Measurements from ENCODE around the gene DUSP22.

DUSP22 gene

DNA sequence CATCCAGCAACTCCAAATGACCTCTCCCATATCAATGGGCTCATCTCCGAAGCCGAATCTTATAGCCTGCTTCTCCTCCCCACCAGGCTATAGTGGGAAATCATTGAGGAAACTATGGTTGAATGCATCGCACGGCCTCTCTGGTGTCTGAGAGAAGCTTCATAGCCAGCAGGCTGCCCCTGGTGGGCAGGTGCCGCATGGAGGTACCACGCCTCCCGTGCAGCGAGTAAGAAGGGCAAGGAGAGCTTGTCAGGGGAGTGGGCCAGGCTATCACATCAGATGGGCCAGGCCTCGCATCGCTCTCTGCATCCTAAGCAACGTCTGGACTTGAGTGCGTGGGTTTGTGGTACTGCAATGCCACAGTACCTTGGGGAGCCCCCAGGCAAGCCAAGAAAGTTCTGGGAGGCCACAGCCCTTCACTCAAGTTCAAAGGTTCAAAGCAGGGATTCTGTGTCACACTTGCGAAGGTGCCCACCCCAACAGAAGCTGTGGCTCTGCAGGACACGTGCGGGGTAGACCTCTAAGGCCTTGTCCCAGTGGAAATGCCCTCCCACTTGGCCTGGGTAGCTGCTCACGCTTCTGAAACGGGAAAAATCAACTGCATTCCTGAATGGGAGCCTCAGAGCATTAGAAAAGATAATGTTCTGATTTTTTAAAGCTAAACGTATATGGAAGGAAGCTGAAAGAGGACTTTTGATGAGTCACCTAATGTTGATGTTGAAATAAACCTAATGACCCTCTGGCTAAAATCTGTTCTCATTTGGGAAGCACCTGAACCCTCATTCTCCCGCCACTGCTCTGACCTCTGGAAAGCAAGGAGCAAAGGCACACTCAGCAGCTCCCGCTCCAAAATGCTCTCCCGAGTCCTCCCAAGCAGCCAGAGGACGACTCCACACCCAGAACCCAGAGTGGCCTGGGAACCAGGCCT, 90.9 kb downstream of the DUSP22 start:
- Histone ChIP-seq H3K36me3 (ENCODE audit: insufficient read depth, low read length) (no peaks in the 10 kb centered on the region), H3K9ac (ENCODE audit: low read depth, low read length) (no peak overlapping the region), H3K4me1 (ENCODE audit: insufficient read depth, low read length) (no peaks in the 10 kb centered on the region), H3K9me3 (ENCODE audit: control insufficient read depth, insufficient read depth, low read length) (0 out of 2 replicates have a peak, but pooled peaks cover 2% of the 10 kb centered on the region)

- H3K36me3 ChIP-seq (ENCODE audit: insufficient read depth, low read length) = no peaks in the 10 kb centered on the region
- H3K9me3 ChIP-seq (ENCODE audit: control insufficient read depth, insufficient read depth, low read length) = 0 out of 2 replicates have a peak, but pooled peaks cover 2% of the 10 kb centered on the region
- no peak overlapping the region for H3K9ac ChIP-seq (ENCODE audit: low read depth, low read length)
- H3K4me1 ChIP-seq (ENCODE audit: insufficient read depth, low read length) = no peaks in the 10 kb centered on the region
Observed at GRCh38 chr6:383856-384255, 91.6 kb downstream of the DUSP22 start.

DNA sequence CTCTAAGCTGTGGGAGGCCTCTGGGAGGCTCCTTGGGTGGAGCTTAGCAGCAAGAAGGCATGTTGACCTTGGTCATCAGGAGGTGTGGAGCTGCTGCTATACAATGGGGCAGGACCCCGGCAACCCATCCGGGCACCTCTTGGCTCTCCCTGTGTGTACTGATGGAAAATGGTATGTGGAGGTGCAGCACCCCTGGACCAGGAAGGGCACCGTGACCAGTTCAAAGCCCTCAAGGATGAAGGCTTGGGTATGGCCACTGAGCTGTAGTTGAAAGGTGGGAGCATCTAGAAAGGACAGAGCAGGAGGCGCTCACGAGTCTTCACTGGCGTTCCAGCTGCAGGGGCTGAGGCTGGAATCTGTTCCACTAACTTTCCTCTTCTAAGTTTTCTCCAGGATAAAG, 92.6 kb downstream of the DUSP22 start:
- H3K36me3 ChIP-seq (ENCODE audit: insufficient read depth, low read length) = no peaks in the 10 kb centered on the region
- H3K9me3 ChIP-seq (ENCODE audit: control insufficient read depth, insufficient read depth, low read length) = 0 out of 2 replicates have a peak, but pooled peaks cover 2% of the 10 kb centered on the region
- no peak overlapping the region for H3K9ac ChIP-seq (ENCODE audit: low read depth, low read length)
- no peaks in the 10 kb centered on the region for H3K4me1 ChIP-seq (ENCODE audit: insufficient read depth, low read length)

GRCh38 chr6:385614-386013, 93.3 kb downstream of the DUSP22 start:
- Histone ChIP-seq H3K9me3 (ENCODE audit: control insufficient read depth, insufficient read depth, low read length) (0 out of 2 replicates have a peak, but pooled peaks cover under 1% of the 10 kb centered on the region), H3K9ac (ENCODE audit: low read depth, low read length) (no peak overlapping the region), H3K36me3 (ENCODE audit: insufficient read depth, low read length) (no peaks in the 10 kb centered on the region), H3K4me1 (ENCODE audit: insufficient read depth, low read length) (no peaks in the 10 kb centered on the region)

DNA sequence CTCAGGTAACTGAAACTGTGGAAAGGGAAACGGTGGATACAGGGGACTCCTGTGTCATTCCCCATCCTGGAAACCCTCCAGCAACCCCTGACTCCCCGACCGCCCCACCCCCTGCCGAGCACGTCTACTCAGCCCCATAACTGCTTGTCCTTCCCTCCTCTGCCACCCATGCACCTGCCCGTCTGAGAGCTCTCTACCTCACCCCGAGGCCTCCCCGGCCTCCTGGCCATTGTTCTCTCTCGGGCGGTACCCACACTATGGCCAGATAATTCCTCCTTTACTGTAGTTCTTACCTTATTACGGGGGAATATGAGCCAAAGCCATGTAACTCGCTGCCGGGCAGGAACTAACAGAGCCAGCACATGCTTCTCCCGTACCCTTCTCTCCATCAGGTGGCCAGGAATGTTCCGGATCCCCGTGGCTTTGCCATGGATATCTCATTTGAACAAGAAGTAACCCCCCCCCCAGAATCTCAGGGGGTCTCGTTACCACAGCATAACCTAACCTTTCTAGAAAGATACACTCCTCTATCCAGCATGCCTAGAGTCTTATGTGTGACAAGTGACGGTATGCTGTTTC, 94.5 kb downstream of the DUSP22 start:
- no peaks in the 10 kb centered on the region for H3K9me3 ChIP-seq (ENCODE audit: control insufficient read depth, insufficient read depth, low read length)
- no peaks in the 10 kb centered on the region for H3K4me1 ChIP-seq (ENCODE audit: insufficient read depth, low read length)
- H3K9ac ChIP-seq (ENCODE audit: low read depth, low read length) = no peak overlapping the region
- no peaks in the 10 kb centered on the region for H3K36me3 ChIP-seq (ENCODE audit: insufficient read depth, low read length)

DNA sequence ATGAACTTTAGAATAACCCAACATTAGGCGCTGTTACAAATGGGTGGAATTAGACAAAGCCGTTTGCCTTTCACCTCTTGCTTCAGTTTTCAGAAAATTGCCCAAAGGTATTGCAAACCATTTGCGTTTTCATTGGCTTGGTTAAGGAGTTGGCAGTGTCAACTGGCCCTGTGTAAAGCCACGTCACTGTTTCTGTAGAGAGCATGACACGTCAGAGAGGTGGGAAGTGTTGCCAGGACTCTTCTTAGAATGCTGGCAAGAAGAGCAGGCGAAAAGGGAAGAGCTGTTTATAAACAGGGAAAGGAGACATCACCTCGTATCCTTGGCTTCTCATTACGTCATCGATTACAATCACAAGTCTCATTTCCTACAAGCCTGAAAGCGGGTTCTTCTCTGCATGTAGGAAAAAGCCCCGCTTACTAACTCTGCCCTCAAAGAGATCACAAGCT, 95.0 kb downstream of the DUSP22 start:
- Histone ChIP-seq H3K9me3 (ENCODE audit: control insufficient read depth, insufficient read depth, low read length) (no peaks in the 10 kb centered on the region), H3K36me3 (ENCODE audit: insufficient read depth, low read length) (no peaks in the 10 kb centered on the region), H3K9ac (ENCODE audit: low read depth, low read length) (no peak overlapping the region), H3K4me1 (ENCODE audit: insufficient read depth, low read length) (no peaks in the 10 kb centered on the region)

GRCh38 chr6:388202-388903, 96.1 kb downstream of the DUSP22 start:
- Histone ChIP-seq H3K36me3 (ENCODE audit: insufficient read depth, low read length) (no peaks in the 10 kb centered on the region), H3K4me1 (ENCODE audit: insufficient read depth, low read length) (no peaks in the 10 kb centered on the region), H3K9ac (ENCODE audit: low read depth, low read length) (no peak overlapping the region), H3K9me3 (ENCODE audit: control insufficient read depth, insufficient read depth, low read length) (no peaks in the 10 kb centered on the region)

- Histone ChIP-seq H3K9ac (ENCODE audit: low read depth, low read length) (no peak overlapping the region), H3K36me3 (ENCODE audit: insufficient read depth, low read length) (no peaks in the 10 kb centered on the region), H3K4me1 (ENCODE audit: insufficient read depth, low read length) (no peaks in the 10 kb centered on the region), H3K9me3 (ENCODE audit: control insufficient read depth, insufficient read depth, low read length) (no peaks in the 10 kb centered on the region)
Observed at GRCh38 chr6:389143-389542, 96.9 kb downstream of the DUSP22 start.

DNA sequence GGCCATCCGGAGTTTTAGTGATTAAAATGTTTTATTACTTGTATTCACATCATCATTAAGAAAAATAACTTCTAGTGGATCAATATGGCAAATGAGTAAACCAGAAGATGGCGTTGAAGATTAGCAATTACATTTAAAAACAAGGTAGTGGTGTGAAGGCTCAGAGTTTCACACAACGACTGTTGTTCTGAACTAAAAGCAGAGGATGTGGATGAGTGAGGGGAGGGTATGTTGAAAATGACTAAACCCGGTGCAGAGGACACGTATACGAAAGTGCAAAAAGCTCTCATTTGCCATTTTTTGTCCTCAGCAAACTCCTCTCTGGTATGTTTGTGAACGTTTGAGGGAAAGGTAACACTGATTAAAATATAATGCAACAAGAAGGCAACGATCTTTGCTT, 97.3 kb downstream of the DUSP22 start:
- no peak overlapping the region for H3K9ac ChIP-seq (ENCODE audit: low read depth, low read length)
- no peaks in the 10 kb centered on the region for H3K4me1 ChIP-seq (ENCODE audit: insufficient read depth, low read length)
- no peaks in the 10 kb centered on the region for H3K36me3 ChIP-seq (ENCODE audit: insufficient read depth, low read length)
- no peaks in the 10 kb centered on the region for H3K9me3 ChIP-seq (ENCODE audit: control insufficient read depth, insufficient read depth, low read length)

GRCh38 chr6:390914-391558, 98.7 kb downstream of the DUSP22 start:
- H3K9me3 ChIP-seq (ENCODE audit: control insufficient read depth, insufficient read depth, low read length) = no peaks in the 10 kb centered on the region
- no peaks in the 10 kb centered on the region for H3K36me3 ChIP-seq (ENCODE audit: insufficient read depth, low read length)
- no peaks in the 10 kb centered on the region for H3K4me1 ChIP-seq (ENCODE audit: insufficient read depth, low read length)
- H3K9ac ChIP-seq (ENCODE audit: low read depth, low read length) = peak overlapping the region; percentile 49; the same call in 1 of the 2 replicates

DNA sequence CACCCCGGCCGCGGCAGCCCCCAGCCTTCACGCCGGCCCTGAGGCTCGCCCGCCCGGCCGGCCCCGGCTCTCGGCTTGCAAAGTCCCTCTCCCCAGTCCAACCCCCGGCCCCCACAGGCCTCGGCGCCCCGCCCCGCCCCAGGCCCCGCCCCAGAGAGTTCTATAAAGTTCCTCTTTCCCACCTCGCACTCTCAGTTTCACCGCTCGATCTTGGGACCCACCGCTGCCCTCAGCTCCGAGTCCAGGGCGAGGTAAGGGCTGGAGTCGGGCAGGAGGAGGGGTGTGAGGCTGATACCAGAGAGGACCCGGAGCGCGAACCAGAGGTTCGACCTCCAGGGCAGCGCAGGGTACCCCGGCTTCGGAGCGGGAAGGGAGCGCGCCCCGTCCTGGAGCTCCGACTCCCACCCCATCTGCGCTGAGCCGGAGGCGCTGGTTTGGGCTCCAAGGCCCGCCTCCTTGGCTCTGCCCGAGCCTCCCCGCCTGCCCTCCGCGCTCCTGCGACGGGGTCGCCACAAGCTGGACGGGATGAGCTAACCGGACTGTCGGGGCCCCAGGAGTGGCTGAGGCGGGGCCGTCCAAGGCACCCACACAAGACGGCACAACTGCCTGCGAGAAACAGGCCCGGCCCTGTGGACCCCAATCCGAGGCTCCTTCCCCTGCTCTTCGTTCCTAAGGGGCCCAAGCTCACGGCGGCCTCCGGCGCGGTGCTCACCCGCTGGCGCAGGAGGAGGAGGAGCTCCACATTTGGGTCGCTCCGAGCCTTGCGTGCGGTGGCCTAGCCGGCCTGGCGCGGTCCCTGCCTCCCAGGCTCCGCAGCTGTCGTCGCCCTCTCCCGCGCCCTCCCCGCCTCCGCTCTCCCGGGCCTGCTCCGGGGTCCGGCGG, 99.5 kb downstream of the DUSP22 start, which contains the start of gene IRF4:
Gene IRF4, plus strand, starts transcription at position 194 of the 882 bp plus-strand sequence. CDS start 1,401 bp downstream, outside the sequence.
- no peaks in the 10 kb centered on the region for H3K4me1 ChIP-seq (ENCODE audit: insufficient read depth, low read length)
- H3K9ac ChIP-seq (ENCODE audit: low read depth, low read length) = peak within 1 kb of the TSS; percentile 59; the same call in 1 of the 2 replicates
- no peaks in the 10 kb centered on the region for H3K36me3 ChIP-seq (ENCODE audit: insufficient read depth, low read length)
- no peaks in the 10 kb centered on the region for H3K9me3 ChIP-seq (ENCODE audit: control insufficient read depth, insufficient read depth, low read length)

DNA sequence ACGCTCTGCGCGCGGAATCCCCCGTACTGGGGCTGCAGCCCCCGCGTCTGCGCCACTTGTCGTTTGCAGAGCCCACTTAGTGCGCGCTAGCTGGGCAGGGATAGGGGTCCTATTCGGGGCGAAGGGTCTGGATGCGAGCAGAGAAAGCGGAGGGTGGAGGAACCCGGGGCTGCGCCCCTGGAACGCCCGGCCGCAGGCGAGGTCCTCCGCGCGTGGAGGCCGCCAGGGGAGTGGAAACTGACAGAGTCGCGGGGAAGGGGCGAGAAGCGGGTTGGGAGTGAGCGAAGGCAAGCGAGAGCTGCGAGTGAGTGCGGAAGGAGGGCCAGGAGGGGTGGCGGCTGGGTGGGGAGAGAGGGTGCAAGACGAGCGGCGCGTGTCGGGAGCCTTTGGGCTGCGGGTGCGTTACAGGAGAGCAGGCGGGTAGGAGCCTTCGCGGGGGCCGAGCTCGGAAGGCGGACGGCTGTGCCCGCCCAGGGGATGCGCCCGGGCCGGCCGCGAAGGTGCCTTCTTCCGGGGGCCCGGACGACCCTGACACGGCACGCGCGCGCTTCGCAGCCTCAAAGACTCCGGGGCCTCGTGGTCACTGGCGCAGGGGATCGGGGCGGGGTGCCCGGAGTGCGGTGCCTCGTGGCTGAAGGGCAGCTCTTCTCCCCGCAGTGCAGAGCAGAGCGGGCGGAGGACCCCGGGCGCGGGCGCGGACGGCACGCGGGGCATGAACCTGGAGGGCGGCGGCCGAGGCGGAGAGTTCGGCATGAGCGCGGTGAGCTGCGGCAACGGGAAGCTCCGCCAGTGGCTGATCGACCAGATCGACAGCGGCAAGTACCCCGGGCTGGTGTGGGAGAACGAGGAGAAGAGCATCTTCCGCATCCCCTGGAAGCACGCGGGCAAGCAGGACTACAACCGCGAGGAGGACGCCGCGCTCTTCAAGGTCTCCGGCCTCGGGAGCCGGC, 100.4 kb downstream of the DUSP22 start:
- H3K4me1 ChIP-seq (ENCODE audit: insufficient read depth, low read length) = no peaks in the 10 kb centered on the region
- H3K9me3 ChIP-seq (ENCODE audit: control insufficient read depth, insufficient read depth, low read length) = no peaks in the 10 kb centered on the region
- no peaks in the 10 kb centered on the region for H3K36me3 ChIP-seq (ENCODE audit: insufficient read depth, low read length)
- H3K9ac ChIP-seq (ENCODE audit: low read depth, low read length) = peak overlapping the region; percentile 59; the same call in 1 of the 2 replicates

All from ES-I3 (cell line).